HepG2 (cell line): ENCODE measurements around the gene TPST2. TPM values are rescaled to one million over a fixed set of nuclear protein-coding genes. Genes with fewer than 3 reads are reported as not detected.
A peak's percentile ranks its signal among the peaks of the same experiment; 100 is the strongest.

Source experiments
- FOXK2 ChIP-seq: fragments of 450-650 bp; IDR thresholded peaks from 2 replicates; pipeline ENCODE4 v1.6.1; 2016
- GATA4 ChIP-seq: sonication (generic); IDR thresholded peaks from 2 replicates; pipeline ENCODE4 v1.6.1; 2016; ENCODE audit warnings: antibody characterized with exemption, low read depth, borderline replicate concordance
- KAT2B ChIP-seq: fragments of 150-350 bp; IDR thresholded peaks from 2 replicates; pipeline ENCODE4 v1.6.1; 2014; ENCODE audit warnings: low read depth, low read length, borderline replicate concordance
- KAT8 ChIP-seq: IDR thresholded peaks from 2 replicates; pipeline ENCODE4 v1.6.1; 2016; ENCODE audit warnings: missing genetic modification reagents, missing compliant biosample characterization
- MYC ChIP-seq: sonication (generic); formaldehyde crosslinking; IDR thresholded peaks from 2 replicates; pipeline ENCODE4 v1.9.0; 2021; ENCODE audit warnings: missing genetic modification reagents, borderline replicate concordance
- PAX8 ChIP-seq: sonication (generic); formaldehyde crosslinking; IDR thresholded peaks from 2 replicates; pipeline ENCODE4 v1.8.0; 2022; ENCODE audit warnings: mild to moderate bottlenecking, missing genetic modification reagents, borderline replicate concordance
- RXRB ChIP-seq: IDR thresholded peaks from 2 replicates; pipeline ENCODE4 v1.6.1; 2016; ENCODE audit warnings: borderline replicate concordance, missing genetic modification reagents, missing compliant biosample characterization
- THYN1 ChIP-seq: sonication (generic); formaldehyde crosslinking; IDR thresholded peaks from 2 replicates; pipeline ENCODE4 v1.8.1; 2023; ENCODE audit warnings: low read depth, mild to moderate bottlenecking, moderate library complexity, missing genetic modification reagents, borderline replicate concordance
- ZFAT ChIP-seq: sonication (generic); formaldehyde crosslinking; conservative IDR thresholded peaks from 2 replicates; pipeline ENCODE4 v1.8.1; 2023; ENCODE audit warnings: missing genetic modification reagents, inconsistent platforms
- ZNF232 ChIP-seq: sonication (generic); formaldehyde crosslinking; IDR thresholded peaks from 2 replicates; pipeline ENCODE4 v1.4.0; 2020; ENCODE audit warnings: missing genetic modification reagents, borderline replicate concordance
- ZNF749 ChIP-seq: sonication (generic); formaldehyde crosslinking; IDR thresholded peaks from 2 replicates; pipeline ENCODE4 v1.8.0; 2022; ENCODE audit warnings: mild to moderate bottlenecking, missing genetic modification reagents, moderate library complexity, borderline replicate concordance
- ZSCAN21 ChIP-seq: sonication (generic); formaldehyde crosslinking; IDR thresholded peaks from 2 replicates; pipeline ENCODE4 v1.8.0; 2022; ENCODE audit warnings: mild to moderate bottlenecking, missing genetic modification reagents, moderate library complexity, borderline replicate concordance
- ZSCAN31 ChIP-seq: sonication (generic); formaldehyde crosslinking; IDR thresholded peaks from 2 replicates; pipeline ENCODE4 v1.5.0; 2020; ENCODE audit warnings: low read depth, mild to moderate bottlenecking, missing genetic modification reagents
- polyA plus RNA-seq, 8 experiments: library from polyadenylated mRNA; depleted of rRNA in 3 of 8; stranded (reverse) in 7 of 8; unstranded in 1 of 8; fragments of >200 nt; fragmentation: Illumina TruSeq in 4 of 8; extraction: Trizol in 4 of 8; gene quantifications; 2 replicates each; pipeline versions ENCODE4 v1.2.1 to v1.2.3, GENCODE V29; 2011 to 2016; ENCODE audit warnings: low read depth in 4 of 8, missing spikeins in 1 of 8, mixed read lengths in 1 of 8; ENCODE audit not compliant: insufficient read depth in 1 of 8
- total RNA-seq, 5 experiments: library from RNA; depleted of rRNA; stranded (reverse); fragments of >200 nt; fragmentation: Illumina TruSeq; extraction: Trizol; gene quantifications; 2 replicates each; pipeline ENCODE4 v1.2.3, GENCODE V29; 2016; ENCODE audit warnings: low read depth in 1 of 5
- TF ChIP-seq, protein P1 (sequence below): sonication (generic); formaldehyde crosslinking; conservative IDR thresholded peaks from 2 replicates; pipeline ENCODE4 v1.4.0; 2020; ENCODE audit warnings: mild to moderate bottlenecking, missing genetic modification reagents, moderate library complexity
- TF ChIP-seq, protein P2 (sequence below): IDR thresholded peaks from 2 replicates; pipeline ENCODE4 v1.6.1; 2016; ENCODE audit warnings: low read depth, missing genetic modification reagents, missing compliant biosample characterization
- TF ChIP-seq, protein P3 (sequence below): sonication (generic); formaldehyde crosslinking; IDR thresholded peaks from 2 replicates; pipeline ENCODE4 v1.9.0; 2021; ENCODE audit warnings: missing genetic modification reagents, borderline replicate concordance

Gene TPST2
- total and polyA plus RNA-seq, 2 of the 13 experiments (the other 11 are each of a cell fraction or from before 2014, with no cell fraction given) = 15.2 to 23.8 TPM

DNA sequence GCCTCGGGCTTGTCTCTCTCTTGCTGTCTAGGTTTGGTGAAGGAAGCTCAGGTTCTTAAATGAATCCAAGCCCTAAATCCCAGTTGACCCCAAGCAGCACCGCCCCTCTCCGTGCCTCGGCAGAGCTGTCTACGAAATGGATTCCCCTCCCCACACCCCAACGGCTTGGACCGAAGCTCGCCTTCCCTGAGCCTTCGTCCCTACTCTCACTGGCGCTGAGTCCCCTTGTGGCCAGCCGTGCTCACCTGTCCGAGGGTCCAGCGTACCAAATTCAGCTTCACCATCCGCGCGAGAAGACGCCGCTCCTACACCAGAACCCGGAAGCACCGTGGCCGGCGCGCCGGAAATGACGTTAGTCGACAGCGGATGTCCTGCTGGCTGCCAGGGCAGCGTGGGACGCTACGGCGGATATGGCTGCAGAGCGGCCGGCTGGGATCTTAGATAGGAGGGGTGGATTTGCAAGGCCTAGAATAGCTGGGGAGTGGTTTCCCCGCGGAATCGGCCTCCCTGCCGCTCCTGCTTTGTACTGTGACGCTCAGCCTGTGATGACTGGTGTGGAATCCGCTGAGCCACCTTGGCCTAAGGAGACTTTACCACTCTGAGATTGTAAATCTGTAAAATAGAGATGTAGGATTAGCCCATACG is 77.7 kb downstream of the TPST2 start, which contains the start of gene TFIP11 (continued):
- TF ChIP-seq ZSCAN21 (CRISPR knock-in tag) (no peak; the same call in 1 of the 2 replicates), PAX8 (CRISPR knock-in tag) (no peak), FOXK2 (no peak), ZNF749 (CRISPR knock-in tag) (no peak), MYC (peak; percentile 95), GATA4 (no peak), ZSCAN31 (peak; percentile 82), ZFAT (CRISPR knock-in tag) (no peak), KAT2B (no peak), THYN1 (no peak), RXRB (CRISPR knock-in tag) (peak; percentile 45; the same call in 1 of the 2 replicates), KAT8 (peak; percentile 100), ZNF232 (CRISPR knock-in tag) (no peak)
- TF ChIP-seq, protein P1, sequence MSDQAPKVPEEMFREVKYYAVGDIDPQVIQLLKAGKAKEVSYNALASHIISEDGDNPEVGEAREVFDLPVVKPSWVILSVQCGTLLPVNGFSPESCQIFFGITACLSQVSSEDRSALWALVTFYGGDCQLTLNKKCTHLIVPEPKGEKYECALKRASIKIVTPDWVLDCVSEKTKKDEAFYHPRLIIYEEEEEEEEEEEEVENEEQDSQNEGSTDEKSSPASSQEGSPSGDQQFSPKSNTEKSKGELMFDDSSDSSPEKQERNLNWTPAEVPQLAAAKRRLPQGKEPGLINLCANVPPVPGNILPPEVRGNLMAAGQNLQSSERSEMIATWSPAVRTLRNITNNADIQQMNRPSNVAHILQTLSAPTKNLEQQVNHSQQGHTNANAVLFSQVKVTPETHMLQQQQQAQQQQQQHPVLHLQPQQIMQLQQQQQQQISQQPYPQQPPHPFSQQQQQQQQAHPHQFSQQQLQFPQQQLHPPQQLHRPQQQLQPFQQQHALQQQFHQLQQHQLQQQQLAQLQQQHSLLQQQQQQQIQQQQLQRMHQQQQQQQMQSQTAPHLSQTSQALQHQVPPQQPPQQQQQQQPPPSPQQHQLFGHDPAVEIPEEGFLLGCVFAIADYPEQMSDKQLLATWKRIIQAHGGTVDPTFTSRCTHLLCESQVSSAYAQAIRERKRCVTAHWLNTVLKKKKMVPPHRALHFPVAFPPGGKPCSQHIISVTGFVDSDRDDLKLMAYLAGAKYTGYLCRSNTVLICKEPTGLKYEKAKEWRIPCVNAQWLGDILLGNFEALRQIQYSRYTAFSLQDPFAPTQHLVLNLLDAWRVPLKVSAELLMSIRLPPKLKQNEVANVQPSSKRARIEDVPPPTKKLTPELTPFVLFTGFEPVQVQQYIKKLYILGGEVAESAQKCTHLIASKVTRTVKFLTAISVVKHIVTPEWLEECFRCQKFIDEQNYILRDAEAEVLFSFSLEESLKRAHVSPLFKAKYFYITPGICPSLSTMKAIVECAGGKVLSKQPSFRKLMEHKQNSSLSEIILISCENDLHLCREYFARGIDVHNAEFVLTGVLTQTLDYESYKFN (CRISPR knock-in tag) = no peak
- TF ChIP-seq, protein P2, sequence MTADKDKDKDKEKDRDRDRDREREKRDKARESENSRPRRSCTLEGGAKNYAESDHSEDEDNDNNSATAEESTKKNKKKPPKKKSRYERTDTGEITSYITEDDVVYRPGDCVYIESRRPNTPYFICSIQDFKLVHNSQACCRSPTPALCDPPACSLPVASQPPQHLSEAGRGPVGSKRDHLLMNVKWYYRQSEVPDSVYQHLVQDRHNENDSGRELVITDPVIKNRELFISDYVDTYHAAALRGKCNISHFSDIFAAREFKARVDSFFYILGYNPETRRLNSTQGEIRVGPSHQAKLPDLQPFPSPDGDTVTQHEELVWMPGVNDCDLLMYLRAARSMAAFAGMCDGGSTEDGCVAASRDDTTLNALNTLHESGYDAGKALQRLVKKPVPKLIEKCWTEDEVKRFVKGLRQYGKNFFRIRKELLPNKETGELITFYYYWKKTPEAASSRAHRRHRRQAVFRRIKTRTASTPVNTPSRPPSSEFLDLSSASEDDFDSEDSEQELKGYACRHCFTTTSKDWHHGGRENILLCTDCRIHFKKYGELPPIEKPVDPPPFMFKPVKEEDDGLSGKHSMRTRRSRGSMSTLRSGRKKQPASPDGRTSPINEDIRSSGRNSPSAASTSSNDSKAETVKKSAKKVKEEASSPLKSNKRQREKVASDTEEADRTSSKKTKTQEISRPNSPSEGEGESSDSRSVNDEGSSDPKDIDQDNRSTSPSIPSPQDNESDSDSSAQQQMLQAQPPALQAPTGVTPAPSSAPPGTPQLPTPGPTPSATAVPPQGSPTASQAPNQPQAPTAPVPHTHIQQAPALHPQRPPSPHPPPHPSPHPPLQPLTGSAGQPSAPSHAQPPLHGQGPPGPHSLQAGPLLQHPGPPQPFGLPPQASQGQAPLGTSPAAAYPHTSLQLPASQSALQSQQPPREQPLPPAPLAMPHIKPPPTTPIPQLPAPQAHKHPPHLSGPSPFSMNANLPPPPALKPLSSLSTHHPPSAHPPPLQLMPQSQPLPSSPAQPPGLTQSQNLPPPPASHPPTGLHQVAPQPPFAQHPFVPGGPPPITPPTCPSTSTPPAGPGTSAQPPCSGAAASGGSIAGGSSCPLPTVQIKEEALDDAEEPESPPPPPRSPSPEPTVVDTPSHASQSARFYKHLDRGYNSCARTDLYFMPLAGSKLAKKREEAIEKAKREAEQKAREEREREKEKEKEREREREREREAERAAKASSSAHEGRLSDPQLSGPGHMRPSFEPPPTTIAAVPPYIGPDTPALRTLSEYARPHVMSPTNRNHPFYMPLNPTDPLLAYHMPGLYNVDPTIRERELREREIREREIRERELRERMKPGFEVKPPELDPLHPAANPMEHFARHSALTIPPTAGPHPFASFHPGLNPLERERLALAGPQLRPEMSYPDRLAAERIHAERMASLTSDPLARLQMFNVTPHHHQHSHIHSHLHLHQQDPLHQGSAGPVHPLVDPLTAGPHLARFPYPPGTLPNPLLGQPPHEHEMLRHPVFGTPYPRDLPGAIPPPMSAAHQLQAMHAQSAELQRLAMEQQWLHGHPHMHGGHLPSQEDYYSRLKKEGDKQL (CRISPR knock-in tag) = no peak
- TF ChIP-seq, protein P3, sequence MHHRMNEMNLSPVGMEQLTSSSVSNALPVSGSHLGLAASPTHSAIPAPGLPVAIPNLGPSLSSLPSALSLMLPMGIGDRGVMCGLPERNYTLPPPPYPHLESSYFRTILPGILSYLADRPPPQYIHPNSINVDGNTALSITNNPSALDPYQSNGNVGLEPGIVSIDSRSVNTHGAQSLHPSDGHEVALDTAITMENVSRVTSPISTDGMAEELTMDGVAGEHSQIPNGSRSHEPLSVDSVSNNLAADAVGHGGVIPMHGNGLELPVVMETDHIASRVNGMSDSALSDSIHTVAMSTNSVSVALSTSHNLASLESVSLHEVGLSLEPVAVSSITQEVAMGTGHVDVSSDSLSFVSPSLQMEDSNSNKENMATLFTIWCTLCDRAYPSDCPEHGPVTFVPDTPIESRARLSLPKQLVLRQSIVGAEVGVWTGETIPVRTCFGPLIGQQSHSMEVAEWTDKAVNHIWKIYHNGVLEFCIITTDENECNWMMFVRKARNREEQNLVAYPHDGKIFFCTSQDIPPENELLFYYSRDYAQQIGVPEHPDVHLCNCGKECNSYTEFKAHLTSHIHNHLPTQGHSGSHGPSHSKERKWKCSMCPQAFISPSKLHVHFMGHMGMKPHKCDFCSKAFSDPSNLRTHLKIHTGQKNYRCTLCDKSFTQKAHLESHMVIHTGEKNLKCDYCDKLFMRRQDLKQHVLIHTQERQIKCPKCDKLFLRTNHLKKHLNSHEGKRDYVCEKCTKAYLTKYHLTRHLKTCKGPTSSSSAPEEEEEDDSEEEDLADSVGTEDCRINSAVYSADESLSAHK (CRISPR knock-in tag) = no peak
